ENCODE results near the gene RFX3.

RFX3 gene

GRCh38 chr9:3434594-3434993 is 91.2 kb downstream of the RFX3 start:
- DNase-seq (ENCODE audit: low spot score): no peak

GRCh38 chr9:3433754-3434153 is 92.0 kb downstream of the RFX3 start:
- DNase-seq (ENCODE audit: low spot score): no peak

- DNase-seq (ENCODE audit: low spot score): no peak
Measured at GRCh38 chr9:3433066-3433465, 92.7 kb downstream of the RFX3 start.

GRCh38 chr9:3431890-3432289 is 93.9 kb downstream of the RFX3 start:
- no peak for DNase-seq (ENCODE audit: low spot score)

GRCh38 chr9:3419893-3420292 is 105.9 kb downstream of the RFX3 start:
- DNase-seq (ENCODE audit: low spot score): no peak

- no peak for DNase-seq (ENCODE audit: low spot score)
Measured at GRCh38 chr9:3415906-3416305, 109.9 kb downstream of the RFX3 start.

GRCh38 chr9:3413984-3414383 is 111.8 kb downstream of the RFX3 start:
- DNase-seq (ENCODE audit: low spot score): no peak

- no peak for DNase-seq (ENCODE audit: low spot score)
Measured at GRCh38 chr9:3410461-3410860, 115.3 kb downstream of the RFX3 start.

- DNase-seq (ENCODE audit: low spot score): no peak
Measured at GRCh38 chr9:3409453-3409852, 116.3 kb downstream of the RFX3 start.

- no peak for DNase-seq (ENCODE audit: low spot score)
Measured at GRCh38 chr9:3403315-3403714, 122.5 kb downstream of the RFX3 start.

GRCh38 chr9:3401221-3401954 is 124.4 kb downstream of the RFX3 start:
- DNase-seq (ENCODE audit: low spot score): no peak

- peak; percentile 12 for DNase-seq (ENCODE audit: low spot score)
Measured at GRCh38 chr9:3398232-3398648, 127.6 kb downstream of the RFX3 start.

GRCh38 chr9:3397766-3398165 is 128.0 kb downstream of the RFX3 start:
- DNase-seq (ENCODE audit: low spot score): no peak

- no peak for DNase-seq (ENCODE audit: low spot score)
Measured at GRCh38 chr9:3391414-3391813, 134.4 kb downstream of the RFX3 start.

GRCh38 chr9:3386753-3387152 is 139.0 kb downstream of the RFX3 start:
- DNase-seq (ENCODE audit: low spot score): no peak

- peak; percentile 46 for DNase-seq (ENCODE audit: low spot score)
Measured at GRCh38 chr9:3385871-3386270, 139.9 kb downstream of the RFX3 start.

- no peak for DNase-seq (ENCODE audit: low spot score)
Measured at GRCh38 chr9:3371842-3372241, 154.0 kb downstream of the RFX3 start.

- no peak for DNase-seq (ENCODE audit: low spot score)
Measured at GRCh38 chr9:3370715-3371114, 155.1 kb downstream of the RFX3 start.

- no peak for DNase-seq (ENCODE audit: low spot score)
Measured at GRCh38 chr9:3367185-3367584, 158.6 kb downstream of the RFX3 start.

- DNase-seq (ENCODE audit: low spot score): no peak
Measured at GRCh38 chr9:3361689-3362392, 164.0 kb downstream of the RFX3 start.

GRCh38 chr9:3361116-3361515 is 164.7 kb downstream of the RFX3 start:
- DNase-seq (ENCODE audit: low spot score): no peak

- DNase-seq (ENCODE audit: low spot score): no peak
Measured at GRCh38 chr9:3360245-3360644, 165.6 kb downstream of the RFX3 start.

GRCh38 chr9:3359778-3360177 is 166.0 kb downstream of the RFX3 start:
- no peak for DNase-seq (ENCODE audit: low spot score)
